Aorta (tissue), 5 donors: ENCODE results near the gene DEFB131A. TPM values are rescaled to one million over a fixed set of nuclear protein-coding genes. Genes with fewer than 3 reads are reported as not detected.
A peak's percentile ranks its signal among the peaks of the same experiment; 100 is the strongest.
"Not testable (repeated sequence)": the region's sequence is repeated elsewhere in the genome, so short reads cannot be mapped to it uniquely, and the experiment has no call there.

ENCODE experiments used
- ATAC-seq: fragments of 200-7000 bp; cut with Tn5 transposase; one replicate; pipeline ENCODE4 v1.9.1; 2022; ENCODE audit warnings: moderate library complexity; ENCODE audit not compliant: low FRiP score
- DNase-seq, 2 donors: peaks; one replicate each; pipeline ENCODE4 v3.0.0-alpha.2; 2020
- H3K27ac ChIP-seq, 2 donors: one replicate each; pipeline ENCODE4 v1.5.1; 2013; ENCODE audit warnings: low read length in 2 of 2, mild to moderate bottlenecking in 2 of 2, moderate library complexity in 2 of 2, control low read depth in 1 of 2, inconsistent platforms in 1 of 2, low read depth in 1 of 2
- H3K27me3 ChIP-seq, 2 donors: one replicate each; pipeline ENCODE4 v1.6.1; 2013; ENCODE audit warnings: control low read depth in 1 of 2, low read length in 1 of 2, mild to moderate bottlenecking in 1 of 2, moderate library complexity in 1 of 2; ENCODE audit not compliant: insufficient read depth in 2 of 2, control insufficient read depth in 1 of 2
- H3K36me3 ChIP-seq, 2 donors: one replicate each; pipeline ENCODE4 v1.6.1; 2013; ENCODE audit warnings: control low read depth in 1 of 2, low read length in 1 of 2, mild to moderate bottlenecking in 1 of 2; ENCODE audit not compliant: insufficient read depth in 2 of 2, control insufficient read depth in 1 of 2
- H3K4me1 ChIP-seq, 2 donors: one replicate each; pipeline ENCODE4 v1.6.1; 2013; ENCODE audit warnings: low read length in 2 of 2, control low read depth in 1 of 2, mild to moderate bottlenecking in 1 of 2, moderate library complexity in 1 of 2; ENCODE audit not compliant: insufficient read depth in 2 of 2, control insufficient read depth in 1 of 2
- H3K4me3 ChIP-seq, 2 donors: one replicate each; pipeline ENCODE4 v1.5.1; 2013; ENCODE audit warnings: low read length in 2 of 2, control low read depth in 1 of 2, mild to moderate bottlenecking in 1 of 2
- H3K9me3 ChIP-seq: one replicate; pipeline ENCODE4 v1.6.1; 2013; ENCODE audit warnings: mild to moderate bottlenecking, low read length; ENCODE audit not compliant: control insufficient read depth
- WGBS, 2 donors: extraction: QIAGEN DNeasy Blood & Tissue Kit; methylation state at CpG; one replicate each; pipeline ENCODE4 v1.1.7; 2013; 5-methylcytosine and 5-hydroxymethylcytosine counted together
- intact Hi-C, 2 donors: fragments of 100-400 bp; cut with DNase I; formaldehyde crosslinking; loops; one replicate each; pipeline versions ENCODE4 v1.14.2 to v1.15.0; 2022
- long read RNA-seq, 2 donors: library from polyadenylated mRNA; unstranded; transcript quantifications; one replicate each; pipeline ENCODE4 v2.0.0, GENCODE V29; 2020 to 2021
- polyA plus RNA-seq, 2 donors: library from polyadenylated mRNA; stranded (reverse); fragments of 200-250 nt; gene quantifications; one replicate each; pipeline ENCODE4 v1.2.3, GENCODE V29; 2013
- total RNA-seq, 2 donors: library from RNA; stranded (reverse); fragmentation: NEBNext Ultra II Directional; extraction: Animal tissue kit (Norgen Biotek cat#: 25700); gene quantifications; one replicate each; pipeline ENCODE4 v1.2.1, GENCODE V29; 2021
- donor health status: healthy with polysubstance abuse.
- donor health status: Bipolar disorder and iron deficiency.
- donor health status: DM: no; HTN: no; CAD: no.
- donor health status: DM: no; HTN: no; CAD: no.
- donor health status: DM: yes; HTN: yes; CAD: no.

The DEFB131A gene
- not detected for total RNA-seq
- polyA plus RNA-seq: not detected
- long read RNA-seq, donor 1: 0 reads
- long read RNA-seq, donor 2: 0 reads

GRCh38 chr4:9444114-9444513 lies at the start of gene DEFB131A:
TSS of gene DEFB131A (plus strand) at chr4:9444414. CDS start at chr4:9444534, 120 bp downstream.
- DNase-seq, H3K4me1 ChIP-seq, H3K4me3 ChIP-seq, H3K36me3 ChIP-seq, H3K27me3 ChIP-seq, H3K27ac ChIP-seq, ATAC-seq, intact Hi-C loops, H3K9me3 ChIP-seq: not testable (repeated sequence)
- WGBS, 2 donors: 57 to 61% methylated on average over 3 of the region's 3 CpGs

GRCh38 chr4:9405774-9406173 lies 38.4 kb upstream of the DEFB131A start:
- intact Hi-C loops, ATAC-seq, H3K4me3 ChIP-seq, DNase-seq, H3K36me3 ChIP-seq, H3K9me3 ChIP-seq, H3K4me1 ChIP-seq, H3K27ac ChIP-seq, H3K27me3 ChIP-seq: not testable (repeated sequence)
- WGBS, 2 donors: 52 to 63% methylated on average over 2 of the region's 2 CpGs

- H3K4me1 ChIP-seq, intact Hi-C loops, H3K27me3 ChIP-seq, H3K9me3 ChIP-seq, H3K36me3 ChIP-seq, ATAC-seq, H3K27ac ChIP-seq, DNase-seq, H3K4me3 ChIP-seq: not testable (repeated sequence)
- WGBS, 2 donors: 67 to 74% methylated on average over 3 of the region's 3 CpGs
Observed at GRCh38 chr4:9406491-9406890, 37.7 kb upstream of the DEFB131A start.

GRCh38 chr4:9409793-9410192 lies 34.4 kb upstream of the DEFB131A start:
- Histone ChIP-seq H3K36me3 (no peaks in the 10 kb centered on the region), H3K27me3 (no peaks in the 10 kb centered on the region), H3K27ac (no peak overlapping the region), H3K9me3 (peaks cover 2% of the 10 kb centered on the region), H3K4me1 (no peaks in the 10 kb centered on the region), H3K4me3 (no peak overlapping the region)
- WGBS, 2 donors: 85 to 89% methylated on average over 13 of the region's 13 CpGs
- intact Hi-C loops: no loop called here
- ATAC-seq (peak; percentile 48), DNase-seq (no peak)

GRCh38 chr4:9421884-9422455 lies 22.2 kb upstream of the DEFB131A start:
- H3K4me1 ChIP-seq, H3K27me3 ChIP-seq, ATAC-seq, intact Hi-C loops, H3K9me3 ChIP-seq, H3K4me3 ChIP-seq, H3K27ac ChIP-seq, H3K36me3 ChIP-seq, DNase-seq: not testable (repeated sequence)
- WGBS, 2 donors: 73 to 77% methylated on average over 6 of the region's 6 CpGs

GRCh38 chr4:9425916-9426315 lies 18.3 kb upstream of the DEFB131A start:
- H3K4me3 ChIP-seq, intact Hi-C loops, DNase-seq, H3K4me1 ChIP-seq, H3K27me3 ChIP-seq, H3K36me3 ChIP-seq, ATAC-seq, H3K9me3 ChIP-seq, H3K27ac ChIP-seq: not testable (repeated sequence)
- 39 to 53% methylated on average over 1 of the region's 1 CpG for WGBS, 2 donors

- H3K27me3 ChIP-seq, H3K9me3 ChIP-seq, H3K36me3 ChIP-seq, H3K27ac ChIP-seq, H3K4me1 ChIP-seq, intact Hi-C loops, H3K4me3 ChIP-seq, ATAC-seq, DNase-seq: not testable (repeated sequence)
- 64% methylated on average over 1 of the region's 1 CpG for WGBS, 2 donors
Observed at GRCh38 chr4:9430061-9430460, 14.2 kb upstream of the DEFB131A start.

GRCh38 chr4:9433320-9433719 lies 10.9 kb upstream of the DEFB131A start:
- intact Hi-C loops: not testable (repeated sequence)
- 63 to 74% methylated on average over 1 of the region's 1 CpG for WGBS, 2 donors

GRCh38 chr4:9436728-9437127 lies 7.5 kb upstream of the DEFB131A start:
- DNase-seq, H3K4me1 ChIP-seq, ATAC-seq, H3K9me3 ChIP-seq, H3K27me3 ChIP-seq, intact Hi-C loops, H3K27ac ChIP-seq, H3K36me3 ChIP-seq, H3K4me3 ChIP-seq: not testable (repeated sequence)

More at GRCh38 chr4:9433320-9433719, 10.9 kb upstream of the DEFB131A start:
- not testable (repeated sequence) for DNase-seq, H3K27me3 ChIP-seq, H3K27ac ChIP-seq, H3K9me3 ChIP-seq, H3K4me1 ChIP-seq, H3K36me3 ChIP-seq, H3K4me3 ChIP-seq, ATAC-seq
